DND-41 (cell line): ENCODE results near the gene GSG1L.

Source experiments
- ATAC-seq: fragments of 200-7000 bp; cut with Tn5 transposase; 3 replicates; pipeline ENCODE4 v1.9.1; 2021; ENCODE audit warnings: low read depth; ENCODE audit not compliant: insufficient read depth
- DNase-seq: peaks from one replicate; pipeline ENCODE4 v3.0.0-alpha.2; 2020
- H2AFZ ChIP-seq: 2 replicates; pipeline ENCODE4 v1.6.0; 2012; ENCODE audit warnings: low read depth, low read length
- H3K27ac ChIP-seq: 2 replicates; pipeline ENCODE4 v1.5.1; 2012; ENCODE audit warnings: low read length, inconsistent platforms
- H3K27me3 ChIP-seq: fragments of 200-600 bp; sonication (generic); 2 replicates; pipeline ENCODE4 v1.6.0; 2012; ENCODE audit warnings: low read length, mild to moderate bottlenecking, inconsistent platforms; ENCODE audit not compliant: insufficient read depth, poor library complexity
- H3K36me3 ChIP-seq: 2 replicates; pipeline ENCODE4 v1.5.1; 2012; ENCODE audit warnings: low read length, inconsistent platforms; ENCODE audit not compliant: insufficient read depth
- H3K4me1 ChIP-seq: 2 replicates; pipeline ENCODE4 v1.5.1; 2012; ENCODE audit warnings: mild to moderate bottlenecking, low read length; ENCODE audit not compliant: insufficient read depth
- H3K4me2 ChIP-seq: 2 replicates; pipeline ENCODE4 v1.6.0; 2012; ENCODE audit warnings: mild to moderate bottlenecking, moderate library complexity, low read length, inconsistent platforms; ENCODE audit not compliant: insufficient read depth
- H3K4me3 ChIP-seq, 2 experiments: fragments of 200-600 bp in 1 of 2; shearing (Covaris generic) in 1 of 2; 2 replicates each; pipeline ENCODE4 v1.5.1; 2012 to 2016; ENCODE audit warnings: inconsistent platforms in 2 of 2, low read length in 2 of 2, mild to moderate bottlenecking in 2 of 2, low read depth in 1 of 2, moderate library complexity in 1 of 2
- H3K79me2 ChIP-seq: 2 replicates; pipeline ENCODE4 v1.6.0; 2012; ENCODE audit warnings: low read length, inconsistent platforms; ENCODE audit not compliant: insufficient read depth
- H3K9ac ChIP-seq: 2 replicates; pipeline ENCODE4 v1.6.0; 2012; ENCODE audit warnings: low read depth, mild to moderate bottlenecking, inconsistent platforms, low read length, moderate library complexity
- H3K9me3 ChIP-seq: 2 replicates; pipeline ENCODE4 v1.5.1; 2012; ENCODE audit warnings: low read length, moderate library complexity, mild to moderate bottlenecking, inconsistent platforms; ENCODE audit not compliant: insufficient read depth, severe bottlenecking
- H4K20me1 ChIP-seq: 2 replicates; pipeline ENCODE4 v1.6.0; 2012; ENCODE audit warnings: low read length; ENCODE audit not compliant: insufficient read depth
- EZH2 ChIP-seq: IDR thresholded peaks from 3 replicates; pipeline ENCODE4 v1.6.1; 2012; ENCODE audit warnings: borderline replicate concordance, low read depth, mild to moderate bottlenecking, moderate library complexity, low read length, inconsistent platforms; ENCODE audit not compliant: severe bottlenecking
- TF ChIP-seq, protein P1 (sequence below): IDR thresholded peaks from 2 replicates; pipeline ENCODE4 v1.5.1; 2012; ENCODE audit warnings: borderline replicate concordance, low read length, moderate library complexity, mild to moderate bottlenecking; ENCODE audit not compliant: poor library complexity, severe bottlenecking; ENCODE audit errors: extremely low read depth

GSG1L gene

DNA sequence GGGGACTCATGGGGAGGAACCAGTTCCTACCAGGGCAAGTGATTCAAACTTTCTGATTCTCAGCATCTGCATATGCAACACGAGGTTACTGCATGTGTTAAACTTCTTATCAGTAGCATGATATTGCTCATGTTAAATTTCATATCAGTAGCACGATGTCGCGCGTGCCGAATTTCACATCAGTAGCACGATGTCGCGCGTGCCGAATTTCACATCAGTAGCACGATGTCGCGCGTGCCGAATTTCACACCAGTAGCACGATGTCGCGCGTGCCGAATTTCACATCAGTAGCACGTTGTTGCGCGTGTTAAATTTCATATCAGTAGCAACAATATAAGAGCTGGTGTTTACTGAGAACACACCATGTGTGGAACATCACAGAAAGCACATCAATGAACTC lies 221.6 kb downstream of the GSG1L start:
- H3K9ac ChIP-seq, result no peak overlapping the region
- no peak overlapping the region for H2AFZ ChIP-seq
- no peak for TF ChIP-seq EZH2
- TF ChIP-seq, protein P1, sequence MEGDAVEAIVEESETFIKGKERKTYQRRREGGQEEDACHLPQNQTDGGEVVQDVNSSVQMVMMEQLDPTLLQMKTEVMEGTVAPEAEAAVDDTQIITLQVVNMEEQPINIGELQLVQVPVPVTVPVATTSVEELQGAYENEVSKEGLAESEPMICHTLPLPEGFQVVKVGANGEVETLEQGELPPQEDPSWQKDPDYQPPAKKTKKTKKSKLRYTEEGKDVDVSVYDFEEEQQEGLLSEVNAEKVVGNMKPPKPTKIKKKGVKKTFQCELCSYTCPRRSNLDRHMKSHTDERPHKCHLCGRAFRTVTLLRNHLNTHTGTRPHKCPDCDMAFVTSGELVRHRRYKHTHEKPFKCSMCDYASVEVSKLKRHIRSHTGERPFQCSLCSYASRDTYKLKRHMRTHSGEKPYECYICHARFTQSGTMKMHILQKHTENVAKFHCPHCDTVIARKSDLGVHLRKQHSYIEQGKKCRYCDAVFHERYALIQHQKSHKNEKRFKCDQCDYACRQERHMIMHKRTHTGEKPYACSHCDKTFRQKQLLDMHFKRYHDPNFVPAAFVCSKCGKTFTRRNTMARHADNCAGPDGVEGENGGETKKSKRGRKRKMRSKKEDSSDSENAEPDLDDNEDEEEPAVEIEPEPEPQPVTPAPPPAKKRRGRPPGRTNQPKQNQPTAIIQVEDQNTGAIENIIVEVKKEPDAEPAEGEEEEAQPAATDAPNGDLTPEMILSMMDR, result no peak
- H3K27me3 ChIP-seq, result peaks cover 3% of the 10 kb centered on the region
- H3K4me1 ChIP-seq, result no peaks in the 10 kb centered on the region
- DNase-seq (no peak), ATAC-seq (no peak)
- no peak overlapping the region for H3K27ac ChIP-seq
- H3K79me2 ChIP-seq, result no peaks in the 10 kb centered on the region
- H4K20me1 ChIP-seq, result no peaks in the 10 kb centered on the region
- no peaks in the 10 kb centered on the region for H3K36me3 ChIP-seq
- no peak overlapping the region for H3K4me2 ChIP-seq
- H3K4me3 ChIP-seq, result no peak overlapping the region
- H3K9me3 ChIP-seq, result no peaks in the 10 kb centered on the region

DNA sequence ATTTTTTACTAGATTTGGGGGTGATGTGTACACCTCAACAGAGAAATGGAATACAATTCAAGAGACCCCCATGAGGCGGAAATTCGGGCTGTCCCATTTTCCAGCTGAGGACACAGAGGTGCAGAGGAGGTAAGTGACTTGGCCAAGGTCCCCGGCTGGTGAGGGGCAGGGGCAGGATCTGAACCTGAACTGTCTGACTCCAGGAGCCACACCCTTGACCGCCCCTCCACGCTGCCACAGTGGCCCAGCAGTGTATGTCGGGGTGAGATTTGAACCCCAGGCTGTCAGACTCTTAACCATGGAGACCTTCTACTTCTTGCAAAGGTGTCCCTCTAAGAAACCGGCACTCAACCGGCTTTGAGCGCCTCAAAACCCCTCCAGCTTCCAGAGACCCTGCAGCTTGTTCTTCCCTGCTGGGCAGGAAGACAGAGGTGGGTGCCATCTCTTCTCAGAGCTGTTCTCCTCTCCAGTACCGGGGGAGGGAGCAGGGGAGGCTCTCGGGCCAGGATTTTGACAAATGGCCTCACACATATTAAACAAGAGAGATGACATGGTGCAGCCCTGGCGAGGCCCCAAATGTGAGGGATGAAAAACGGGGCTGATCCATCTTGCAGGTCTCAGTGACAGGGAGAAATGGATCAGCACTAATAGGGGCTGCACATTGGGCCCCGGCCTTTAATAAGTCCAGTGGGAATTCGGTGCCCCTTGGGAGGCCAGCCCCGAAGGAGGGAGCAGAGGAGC lies 222.3 kb downstream of the GSG1L start:
- Histone ChIP-seq H3K36me3 (no peaks in the 10 kb centered on the region), H4K20me1 (no peaks in the 10 kb centered on the region), H3K4me2 (no peak overlapping the region), H3K9ac (no peak overlapping the region), H3K9me3 (no peaks in the 10 kb centered on the region), H3K4me3 (no peak overlapping the region), H3K4me1 (no peaks in the 10 kb centered on the region), H2AFZ (no peak overlapping the region), H3K79me2 (no peaks in the 10 kb centered on the region), H3K27me3 (peaks cover 7% of the 10 kb centered on the region), H3K27ac (no peak overlapping the region)
- no peak for DNase-seq
- ATAC-seq, result no peak
- TF ChIP-seq, protein P1, result no peak
- TF ChIP-seq EZH2, result no peak

DNA sequence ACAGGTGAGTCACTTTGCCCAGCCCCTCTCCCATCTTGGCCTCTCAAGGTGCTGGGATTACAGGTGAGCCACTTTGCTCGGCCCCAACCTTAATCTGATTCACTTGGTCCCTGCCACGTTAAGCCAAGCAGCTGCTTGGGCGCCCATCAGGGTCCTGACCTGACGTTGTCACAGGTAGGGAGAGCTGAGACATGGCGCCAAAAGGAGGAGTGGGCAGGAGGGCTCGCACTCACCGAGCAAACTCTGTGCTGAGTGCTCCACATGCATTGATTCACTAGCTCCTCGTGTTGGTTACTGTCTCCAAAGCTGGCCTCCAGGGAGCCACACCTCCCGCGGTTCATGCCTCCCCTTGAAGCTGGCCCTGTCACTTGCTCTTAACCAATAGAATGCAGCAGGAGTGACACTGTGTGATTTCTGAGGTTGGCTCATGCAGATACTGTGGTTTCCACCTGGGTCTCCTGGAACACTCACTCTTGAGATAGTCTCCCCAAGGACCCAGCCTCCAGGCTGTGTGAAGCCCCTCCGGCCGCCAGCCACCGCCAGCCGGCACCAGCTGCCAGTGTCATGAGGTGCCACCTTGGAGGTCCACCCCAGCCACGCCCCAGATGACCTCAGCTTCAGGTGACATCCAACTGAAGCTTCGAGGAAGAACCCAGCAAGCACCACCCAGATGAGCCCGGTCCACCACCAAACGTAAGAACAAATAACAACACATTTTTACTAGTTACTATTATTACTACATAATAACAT lies 223.0 kb downstream of the GSG1L start:
- DNase-seq (no peak), ATAC-seq (no peak)
- H3K9me3 ChIP-seq, result no peaks in the 10 kb centered on the region
- H3K9ac ChIP-seq, result no peak overlapping the region
- H3K4me2 ChIP-seq, result no peak overlapping the region
- no peaks in the 10 kb centered on the region for H3K79me2 ChIP-seq
- no peak overlapping the region for H3K4me3 ChIP-seq
- H3K4me1 ChIP-seq, result no peaks in the 10 kb centered on the region
- H3K27ac ChIP-seq, result no peak overlapping the region
- TF ChIP-seq EZH2, result no peak
- TF ChIP-seq, protein P1, result no peak
- no peak overlapping the region for H2AFZ ChIP-seq
- H4K20me1 ChIP-seq, result no peaks in the 10 kb centered on the region
- peaks cover 7% of the 10 kb centered on the region for H3K27me3 ChIP-seq
- H3K36me3 ChIP-seq, result no peaks in the 10 kb centered on the region
